Right lobe of liver (tissue), 6 donors: ENCODE measurements around the gene NOS1AP. TPM values are rescaled to one million over a fixed set of nuclear protein-coding genes. Genes with fewer than 3 reads are reported as not detected.

ENCODE experiments used
- ATAC-seq, 4 donors: fragments of 200-7000 bp; cut with Tn5 transposase; one replicate each; pipeline ENCODE4 v1.9.1; 2020; ENCODE audit warnings: mild to moderate bottlenecking in 4 of 4, moderate library complexity in 4 of 4
- DNase-seq, 3 donors: peaks; one replicate each; pipeline ENCODE4 v3.0.0-alpha.2; 2020
- H3K27ac ChIP-seq, 3 donors: fragments of 200-600 bp; one replicate each; pipeline ENCODE4 v1.8.0; 2022
- H3K27me3 ChIP-seq, 2 donors: fragments of 200-600 bp; one replicate each; pipeline ENCODE4 v1.8.0; 2022
- H3K36me3 ChIP-seq, 4 donors: fragments of 200-600 bp; sonication (generic) in 1 of 4; one replicate each; pipeline versions ENCODE4 v1.5.1 to v1.8.0; 2017 to 2022; ENCODE audit warnings: control low read depth in 1 of 4
- H3K4me1 ChIP-seq, 4 donors: fragments of 200-600 bp; sonication (generic) in 1 of 4; one replicate each; pipeline versions ENCODE4 v1.5.1 to v1.8.0; 2017 to 2022; ENCODE audit warnings: control low read depth in 1 of 4
- H3K4me3 ChIP-seq, 3 donors: fragments of 200-600 bp; one replicate each; pipeline ENCODE4 v1.8.0; 2022
- H3K9me3 ChIP-seq, 4 donors: fragments of 200-600 bp; sonication (generic) in 1 of 4; one replicate each; pipeline versions ENCODE4 v1.5.1 to v1.8.0; 2017 to 2022; ENCODE audit warnings: control low read depth in 1 of 4
- POLR2A ChIP-seq: fragments of 450-650 bp; IDR thresholded peaks from one replicate; pipeline ENCODE4 v1.6.1; 2017; ENCODE audit warnings: antibody characterized with exemption, mild to moderate bottlenecking
- WGBS: methylation state at CpG from one replicate; pipeline ENCODE4 v1.1.6; 2018; ENCODE audit warnings: low coverage, low lambda C conversion rate; ENCODE audit not compliant: insufficient coverage; ENCODE audit errors: missing lambda C conversion rate; 5-methylcytosine and 5-hydroxymethylcytosine counted together
- intact Hi-C, 2 donors: fragments of 100-400 bp; cut with DNase I; formaldehyde crosslinking; loops; one replicate each; pipeline versions ENCODE4 v1.11.2 to v1.14.1; 2022
- total RNA-seq, 6 experiments: library from RNA; depleted of rRNA in 2 of 6; stranded (reverse); fragments of >200 nt in 2 of 6; fragmentation: NEBNext Ultra II Directional in 3 of 6; extraction: Animal tissue kit (Norgen Biotek cat#: 25700) in 3 of 6; gene quantifications; one replicate each; pipeline versions ENCODE4 v1.1.0 to v1.2.4, GENCODE V29; 2016 to 2023
- TF ChIP-seq, protein P1 (sequence below), 4 donors: fragments of 200-600 bp in 3 of 4; fragments of 450-650 bp in 1 of 4; IDR thresholded peaks; one replicate each; pipeline versions ENCODE4 v1.5.1 to v1.8.0; 2016 to 2022; ENCODE audit warnings: antibody characterized with exemption in 4 of 4, mild to moderate bottlenecking in 2 of 4
- donor health status: DM: no; HTN: yes; CAD: no.
- donor health status: DM: no; HTN: no; CAD: no.
- donor health status: DM: no; HTN: no; CAD: no.
- donor health status: DM: no; HTN: yes; CAD: no.
- donor health status: DM: no; HTN: yes; CAD: no.

NOS1AP gene
- total RNA-seq, 6 experiments from 2014 or later, result 4.7 to 24.8 (median 11.6) TPM

DNA sequence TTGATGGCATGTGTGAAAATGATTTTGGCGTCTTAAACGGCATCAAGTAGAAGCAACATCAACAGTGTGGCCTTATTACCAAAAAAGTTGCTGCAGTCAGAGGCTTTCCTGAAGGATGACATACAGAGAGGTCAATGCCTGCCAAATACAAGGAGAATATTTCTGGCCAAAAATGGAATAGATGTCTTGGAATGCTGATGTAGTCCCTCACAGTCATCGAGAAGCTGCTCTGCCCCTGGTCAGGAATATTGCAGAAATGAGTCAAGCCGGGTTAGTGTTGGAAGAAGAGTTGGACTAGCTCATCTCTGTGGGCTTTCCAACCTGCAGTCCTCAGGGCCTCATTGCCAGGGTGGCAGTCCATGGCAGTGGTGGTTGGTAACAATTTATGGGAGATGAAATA is 42.1 kb downstream of the NOS1AP start:
- WGBS, result 89% methylated on average over 3 of the region's 4 CpGs
- peaks cover 0 to 22% (median 6%) of the 10 kb centered on the region in 4 donors for H3K4me1 ChIP-seq
- no peak overlapping the region for H3K27ac ChIP-seq
- no peak overlapping the region for H3K4me3 ChIP-seq
- TF ChIP-seq, protein P1, sequence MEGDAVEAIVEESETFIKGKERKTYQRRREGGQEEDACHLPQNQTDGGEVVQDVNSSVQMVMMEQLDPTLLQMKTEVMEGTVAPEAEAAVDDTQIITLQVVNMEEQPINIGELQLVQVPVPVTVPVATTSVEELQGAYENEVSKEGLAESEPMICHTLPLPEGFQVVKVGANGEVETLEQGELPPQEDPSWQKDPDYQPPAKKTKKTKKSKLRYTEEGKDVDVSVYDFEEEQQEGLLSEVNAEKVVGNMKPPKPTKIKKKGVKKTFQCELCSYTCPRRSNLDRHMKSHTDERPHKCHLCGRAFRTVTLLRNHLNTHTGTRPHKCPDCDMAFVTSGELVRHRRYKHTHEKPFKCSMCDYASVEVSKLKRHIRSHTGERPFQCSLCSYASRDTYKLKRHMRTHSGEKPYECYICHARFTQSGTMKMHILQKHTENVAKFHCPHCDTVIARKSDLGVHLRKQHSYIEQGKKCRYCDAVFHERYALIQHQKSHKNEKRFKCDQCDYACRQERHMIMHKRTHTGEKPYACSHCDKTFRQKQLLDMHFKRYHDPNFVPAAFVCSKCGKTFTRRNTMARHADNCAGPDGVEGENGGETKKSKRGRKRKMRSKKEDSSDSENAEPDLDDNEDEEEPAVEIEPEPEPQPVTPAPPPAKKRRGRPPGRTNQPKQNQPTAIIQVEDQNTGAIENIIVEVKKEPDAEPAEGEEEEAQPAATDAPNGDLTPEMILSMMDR (IDR thresholded peaks at IDR 0.05), result no peak
- no peak for ATAC-seq
- H3K36me3 ChIP-seq, result no peaks in the 10 kb centered on the region
- intact Hi-C loops, result no loop called here
- H3K9me3 ChIP-seq, result no peaks in the 10 kb centered on the region
- DNase-seq, result no peak
- no peaks in the 10 kb centered on the region for H3K27me3 ChIP-seq

DNA sequence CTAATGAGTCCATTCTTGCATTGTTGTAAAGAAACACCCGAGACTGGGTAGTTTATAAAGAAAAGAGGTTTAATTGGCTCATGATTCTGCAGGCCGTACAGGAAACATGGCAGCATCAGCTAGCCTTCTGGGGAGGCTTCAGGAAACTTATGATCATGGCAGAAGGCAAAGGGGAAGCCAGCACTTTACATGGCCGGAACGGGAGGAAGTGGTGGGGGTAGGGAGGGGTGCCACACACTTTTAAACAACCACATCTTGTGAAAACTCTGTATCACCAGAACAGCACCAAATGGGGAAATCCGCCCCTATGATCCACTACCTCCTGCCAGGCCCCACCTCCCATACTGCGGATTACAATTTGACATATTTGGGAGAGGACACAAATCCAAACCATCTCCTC is 43.9 kb downstream of the NOS1AP start:
- no peaks in the 10 kb centered on the region for H3K9me3 ChIP-seq
- ATAC-seq (no peak), DNase-seq (no peak)
- no peak overlapping the region for H3K4me3 ChIP-seq
- intact Hi-C loops, result no loop called here
- H3K27ac ChIP-seq, result no peak overlapping the region
- no peak for TF ChIP-seq POLR2A
- TF ChIP-seq, protein P1 (IDR thresholded peaks at IDR 0.05), result no peak
- H3K27me3 ChIP-seq, result no peaks in the 10 kb centered on the region
- peaks cover 0 to 6% (median 3%) of the 10 kb centered on the region in 4 donors for H3K4me1 ChIP-seq
- 64% methylated on average over 4 of the region's 6 CpGs for WGBS
- H3K36me3 ChIP-seq, result no peaks in the 10 kb centered on the region

DNA sequence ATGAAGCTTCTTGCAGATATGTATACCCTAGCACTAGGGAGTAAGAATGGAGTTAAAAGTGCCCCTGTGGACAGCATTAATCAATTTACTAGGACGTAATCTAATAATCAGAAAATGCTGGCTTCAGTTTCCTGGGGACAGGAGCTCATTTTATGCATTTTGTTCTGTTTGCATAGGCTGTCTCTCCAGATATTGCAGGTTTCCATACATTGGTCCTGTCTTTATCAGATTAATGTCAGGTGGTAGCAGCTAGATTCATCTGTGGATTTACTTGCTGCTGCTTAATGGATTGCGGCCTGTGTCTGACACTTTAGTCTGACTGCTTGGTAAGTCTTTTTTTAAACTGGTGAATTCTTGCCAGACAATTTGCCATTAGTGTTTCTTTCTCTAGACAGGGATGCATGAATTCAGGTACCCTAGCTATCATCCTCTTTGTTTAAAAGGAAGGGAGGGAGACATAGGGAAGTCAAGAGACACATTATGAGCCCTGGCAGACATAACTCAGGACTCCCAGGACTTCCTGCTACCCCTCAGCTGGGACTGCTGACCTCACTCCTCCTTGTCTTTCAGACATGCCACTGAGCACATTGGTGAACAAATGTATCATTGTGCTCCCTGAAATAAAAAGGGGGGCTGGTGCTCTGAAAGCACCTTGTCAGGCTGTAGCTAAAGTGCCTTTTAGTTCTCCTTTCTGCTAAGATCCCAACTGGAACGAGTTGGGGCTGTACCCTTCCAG is 47.7 kb downstream of the NOS1AP start:
- no peaks in the 10 kb centered on the region for H3K27me3 ChIP-seq
- no peaks in the 10 kb centered on the region for H3K4me1 ChIP-seq
- H3K4me3 ChIP-seq, result no peak overlapping the region
- no peaks in the 10 kb centered on the region for H3K9me3 ChIP-seq
- TF ChIP-seq, protein P1 (IDR thresholded peaks at IDR 0.05), result no peak
- TF ChIP-seq POLR2A, result no peak
- no peak overlapping the region for H3K27ac ChIP-seq
- H3K36me3 ChIP-seq, result no peaks in the 10 kb centered on the region
- no peak for DNase-seq
- no peak for ATAC-seq
- intact Hi-C loops, result no loop called here
- 88% methylated on average over 2 of the region's 3 CpGs for WGBS

DNA sequence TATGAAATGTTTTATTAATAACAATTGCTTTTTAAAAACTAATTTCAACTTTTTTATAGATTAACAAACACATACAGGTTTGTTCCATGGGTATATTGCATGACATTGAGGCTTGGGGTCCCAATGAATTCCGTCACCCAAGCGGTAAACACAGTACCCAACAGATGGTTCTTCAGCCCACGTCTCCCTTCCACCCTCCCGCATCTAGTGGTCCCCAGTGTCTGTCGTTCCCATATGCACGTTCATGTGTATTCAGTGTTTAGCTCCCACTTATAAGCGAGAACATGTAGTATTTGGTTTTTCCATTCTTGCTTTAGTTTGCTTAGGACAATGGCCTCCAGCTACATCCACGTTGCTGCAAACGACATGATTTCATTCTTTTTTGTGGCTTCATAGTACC is 48.6 kb downstream of the NOS1AP start:
- no peaks in the 10 kb centered on the region for H3K4me1 ChIP-seq
- H3K27me3 ChIP-seq, result no peaks in the 10 kb centered on the region
- H3K4me3 ChIP-seq, result no peak overlapping the region
- H3K36me3 ChIP-seq, result no peaks in the 10 kb centered on the region
- no peak for TF ChIP-seq POLR2A
- TF ChIP-seq, protein P1 (IDR thresholded peaks at IDR 0.05), result no peak
- ATAC-seq, result no peak
- no peak overlapping the region for H3K27ac ChIP-seq
- intact Hi-C loops, result no loop called here
- DNase-seq, result no peak
- no peaks in the 10 kb centered on the region for H3K9me3 ChIP-seq
- WGBS, result 89% methylated on average over 9 of the region's 9 CpGs
